K562 (cell line): Measurements from ENCODE around the gene CD300E. TPM values are rescaled to one million over a fixed set of nuclear protein-coding genes. Genes with fewer than 3 reads are reported as not detected.

Experiments used
- ATAC-seq: fragments of 200-7000 bp; cut with Tn5 transposase; 3 replicates; pipeline ENCODE4 v1.9.1; 2020; ENCODE audit warnings: moderate library complexity
- BruUV-seq: library from RNA; stranded (reverse); fragments of 400-500 nt; replicated peaks from 2 replicates; lab custom pipeline; 2021; lab: Mats Ljungman, UMichigan
- CTCF ChIA-PET: fragments of 300-600 bp; formaldehyde crosslinking; extraction: SDS; loops from one replicate; lab custom pipeline; 2021; ENCODE audit warnings: low intra/inter-chr PET ratio; lab: Yijun Ruan, JAX
- POLR2A ChIA-PET: fragments of 300-600, 350-650 bp; sonication (Branson Sonifier 250); formaldehyde crosslinking; extraction: SDS; loops from one replicate; lab custom pipeline; 2021; ENCODE audit warnings: antibody characterized with exemption, inconsistent platforms; lab: Yijun Ruan, JAX
- DNase-seq, 4 experiments: peaks; one replicate each; pipeline versions ENCODE4 v3.0.0 to v3.0.0-alpha.2; 2011 to 2018; ENCODE audit warnings: low spot score in 3 of 4, mixed read lengths in 3 of 4; ENCODE audit errors: extremely low read depth in 1 of 4
- FAIRE-seq: peaks from 2 replicates; lab custom pipeline; 2011; peaks lifted over from hg19 to GRCh38; lab: Jason Lieb, UNC
- H2AFZ ChIP-seq: 2 replicates; pipeline ENCODE4 v1.6.0; 2011; ENCODE audit warnings: low read depth, low read length, control low read depth, inconsistent platforms
- H3K27ac ChIP-seq: fragments of 200-600 bp; 3 replicates; pipeline ENCODE4 v1.8.0; 2011; ENCODE audit warnings: low read depth, mild to moderate bottlenecking, control low read depth, inconsistent platforms, low read length, moderate library complexity, mixed read lengths; ENCODE audit errors: extremely low read depth
- H3K27me3 ChIP-seq, 2 experiments: fragments of 300-600 bp in 1 of 2; 2 replicates in 1 of 2; 3 replicates in 1 of 2; pipeline versions ENCODE4 v1.6.0 to v1.8.0; 2011; ENCODE audit warnings: inconsistent platforms in 2 of 2, low read length in 2 of 2, mild to moderate bottlenecking in 1 of 2, mixed read lengths in 1 of 2, moderate library complexity in 1 of 2; ENCODE audit not compliant: control insufficient read depth in 2 of 2, insufficient read depth in 2 of 2
- H3K36me3 ChIP-seq: fragments of 300-600 bp; 3 replicates; pipeline ENCODE4 v1.8.0; 2011; ENCODE audit warnings: mild to moderate bottlenecking, low read length, inconsistent platforms; ENCODE audit not compliant: control insufficient read depth, insufficient read depth
- H3K4me1 ChIP-seq, 2 experiments: fragments of 200-600 bp in 1 of 2; replicated peaks in 1 of 2; 2 replicates in 1 of 2; 3 replicates in 1 of 2; pipeline versions ENCODE4 v1.5.1 to v1.8.0; 2011; ENCODE audit warnings: inconsistent platforms in 2 of 2, low read length in 2 of 2, mild to moderate bottlenecking in 1 of 2, mixed read lengths in 1 of 2, moderate library complexity in 1 of 2; ENCODE audit not compliant: control insufficient read depth in 2 of 2, insufficient read depth in 2 of 2
- H3K4me2 ChIP-seq: 2 replicates; pipeline ENCODE4 v1.6.1; 2011; ENCODE audit warnings: low read length, control low read depth, inconsistent platforms, mixed read lengths; ENCODE audit not compliant: insufficient read depth
- H3K4me3 ChIP-seq: fragments of 200-600 bp; sonication (generic), shearing (Covaris generic); 2 replicates; pipeline ENCODE4 v1.5.1; 2016; ENCODE audit warnings: control low read depth, inconsistent platforms
- H3K79me2 ChIP-seq: fragments of 200-600 bp; 3 replicates; pipeline ENCODE4 v1.8.0; 2011; ENCODE audit warnings: low read length, inconsistent platforms; ENCODE audit not compliant: control insufficient read depth, insufficient read depth
- H3K9ac ChIP-seq, 2 experiments: 2 replicates each; pipeline versions ENCODE4 v1.6.0 to v1.6.1; 2011; ENCODE audit warnings: low read depth in 2 of 2, low read length in 2 of 2, control low read depth in 1 of 2, inconsistent platforms in 1 of 2, mild to moderate bottlenecking in 1 of 2, mixed read lengths in 1 of 2; ENCODE audit not compliant: insufficient read depth in 1 of 2
- H3K9me1 ChIP-seq: one replicate; pipeline ENCODE4 v1.6.0; 2011; ENCODE audit warnings: inconsistent platforms, mild to moderate bottlenecking, low read length, moderate library complexity; ENCODE audit not compliant: control insufficient read depth, insufficient read depth
- H3K9me3 ChIP-seq: replicated peaks from 2 replicates; pipeline ENCODE4 v1.5.1; 2011; ENCODE audit warnings: low read depth, low read length, inconsistent platforms; ENCODE audit not compliant: control insufficient read depth, insufficient read depth
- H4K20me1 ChIP-seq: replicated peaks from 2 replicates; pipeline ENCODE4 v1.6.1; 2011; ENCODE audit warnings: low read length, inconsistent platforms, mixed read lengths; ENCODE audit not compliant: control insufficient read depth, insufficient read depth
- CREB5 ChIP-seq: fragments of 250-450 bp; sonication (Bioruptor Pico); IDR thresholded peaks from 2 replicates; pipeline ENCODE4 v1.5.0; 2020; ENCODE audit warnings: mild to moderate bottlenecking
- DEAF1 ChIP-seq: fragments of 450-650 bp; formaldehyde crosslinking; IDR thresholded peaks from 2 replicates; pipeline ENCODE4 v1.4.0; 2020; ENCODE audit warnings: mild to moderate bottlenecking, moderate library complexity
- WGBS: fragments of 100-300 bp; shearing (Covaris generic); methylation state at CpG from one replicate; pipeline ENCODE4 v1.1.6; 2016; ENCODE audit warnings: low coverage, mixed read lengths; ENCODE audit not compliant: insufficient coverage; ENCODE audit errors: missing lambda C conversion rate; 5-methylcytosine and 5-hydroxymethylcytosine counted together
- in situ Hi-C: fragments of 300-500 bp; cut with MboI; formaldehyde crosslinking; loops from 4 replicates; pipeline ENCODE4 v1.15.0; 2018; ENCODE audit warnings: inconsistent platforms, mixed read lengths
- intact Hi-C: fragments of 100-400 bp; cut with micrococcal nuclease; formaldehyde crosslinking; loops from 2 replicates; pipeline ENCODE4 v1.14.2; 2022
- polyA plus RNA-seq, 8 experiments: library from polyadenylated mRNA; depleted of rRNA in 4 of 8; stranded (reverse) in 5 of 8; unstranded in 3 of 8; fragments of >200 nt; fragmentation: Nextera tagmentation in 2 of 8; fragmentation: Illumina TruSeq in 1 of 8; extraction: Ambion mirVana in 2 of 8; extraction: Trizol in 1 of 8; gene quantifications; 2 replicates each; pipeline versions ENCODE4 v1.2.1 to v1.2.3, GENCODE V29; 2011 to 2014; ENCODE audit warnings: inconsistent platforms in 1 of 8, missing spikeins in 1 of 8
- total RNA-seq, 7 experiments: library from RNA; depleted of rRNA in 6 of 7; stranded (reverse); fragments of >200 nt in 6 of 7; fragmentation: Illumina TruSeq in 2 of 7; extraction: Trizol in 2 of 7; gene quantifications; 2 replicates each; pipeline versions ENCODE4 v1.2.1 to v1.2.3, GENCODE V29; 2011 to 2021; ENCODE audit warnings: low replicate concordance in 1 of 7
- TF ChIP-seq, protein P1 (sequence below): fragments of 200-800 bp; sonication (Bioruptor generic); IDR thresholded peaks from 2 replicates; pipeline ENCODE4 v1.6.1; 2016; ENCODE audit warnings: missing genetic modification characterization, missing compliant biosample characterization

The CD300E gene
- total and polyA plus RNA-seq, 9 of the 15 experiments (the other 6 are each of a cell fraction or from before 2014, with no cell fraction given): not detected

DNA sequence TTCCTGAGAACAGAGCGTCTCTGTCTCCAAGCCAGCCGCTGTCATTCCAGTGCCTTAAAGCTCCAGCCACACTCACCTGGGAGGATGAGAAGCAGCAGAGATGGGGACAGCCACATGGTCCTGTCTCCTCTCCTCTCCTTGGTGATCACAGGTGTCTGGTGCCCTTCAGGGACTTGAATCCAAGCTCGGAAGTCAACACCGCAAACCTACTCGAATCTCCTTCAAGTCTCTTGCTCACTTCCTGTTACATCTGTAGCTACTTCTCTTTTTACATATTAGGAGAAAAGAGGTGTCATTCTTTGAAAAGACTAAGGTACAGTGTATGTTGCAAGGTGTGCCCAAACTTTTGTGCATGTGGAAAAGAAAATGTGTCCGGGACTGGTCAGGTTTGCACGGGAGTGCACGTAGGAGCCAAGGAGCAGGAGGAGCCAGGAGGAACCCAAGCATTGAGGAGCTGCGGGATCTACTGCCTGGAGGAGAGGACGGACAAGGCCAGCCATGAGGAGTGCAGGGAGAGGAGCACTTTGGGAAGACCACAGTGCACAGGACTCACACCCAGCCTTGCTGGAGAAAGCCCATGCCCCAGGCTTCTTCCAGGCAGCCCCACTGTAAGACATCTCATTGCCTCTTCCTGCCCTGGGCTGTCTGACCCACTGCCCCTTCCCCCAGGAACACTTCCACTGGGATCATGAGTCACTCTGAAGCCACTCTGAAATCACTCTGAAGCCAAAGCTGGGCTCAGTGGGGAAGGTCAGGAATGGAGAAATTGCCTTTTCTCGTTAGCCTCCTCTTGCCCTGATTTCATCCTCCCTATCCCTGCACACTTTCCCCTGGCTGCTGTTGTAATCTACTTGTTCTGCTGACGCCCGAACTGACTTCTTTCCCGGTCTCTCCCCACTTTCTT lies 31.2 kb downstream of the CD300E start, which contains the start of gene CD300LD:
Gene CD300LD, minus strand, starts transcription at position 197 of the 904 bp plus-strand sequence. Its CDS starts 81 bp downstream, at position 116.
- no peak for FAIRE-seq
- WGBS: 0% methylated on average over 14 of the region's 14 CpGs
- in situ Hi-C loops: loop anchor here (10.0 kb wide), 1 partner anchor 218 kb away; no protein-coding TSS in a partner anchor

More for the DNA sequence above, 31.2 kb downstream of the CD300E start, which contains the start of gene CD300LD:
- H3K36me3 ChIP-seq: no peaks in the 10 kb centered on the region
- H3K9me1 ChIP-seq: no peaks in the 10 kb centered on the region
- no peak for ATAC-seq
- ChIA-PET CTCF (no interaction called here), POLR2A (interaction anchor here (0.7 kb wide), 1 partner anchor 19 kb away, joined by 4 read pairs; no protein-coding TSS in a partner anchor)
- no peaks in the 10 kb centered on the region for H3K4me1 ChIP-seq
- H3K79me2 ChIP-seq: no peaks in the 10 kb centered on the region
- H3K27ac ChIP-seq: no peak within 1 kb of the TSS
- intact Hi-C loops: no loop called here
- H3K4me3 ChIP-seq: no peak within 1 kb of the TSS
- no peak within 1 kb of the TSS for H3K9ac ChIP-seq
- no peaks in the 10 kb centered on the region for H3K9me3 ChIP-seq
- no TSS peak for BruUV-seq
- TF ChIP-seq, protein P1, sequence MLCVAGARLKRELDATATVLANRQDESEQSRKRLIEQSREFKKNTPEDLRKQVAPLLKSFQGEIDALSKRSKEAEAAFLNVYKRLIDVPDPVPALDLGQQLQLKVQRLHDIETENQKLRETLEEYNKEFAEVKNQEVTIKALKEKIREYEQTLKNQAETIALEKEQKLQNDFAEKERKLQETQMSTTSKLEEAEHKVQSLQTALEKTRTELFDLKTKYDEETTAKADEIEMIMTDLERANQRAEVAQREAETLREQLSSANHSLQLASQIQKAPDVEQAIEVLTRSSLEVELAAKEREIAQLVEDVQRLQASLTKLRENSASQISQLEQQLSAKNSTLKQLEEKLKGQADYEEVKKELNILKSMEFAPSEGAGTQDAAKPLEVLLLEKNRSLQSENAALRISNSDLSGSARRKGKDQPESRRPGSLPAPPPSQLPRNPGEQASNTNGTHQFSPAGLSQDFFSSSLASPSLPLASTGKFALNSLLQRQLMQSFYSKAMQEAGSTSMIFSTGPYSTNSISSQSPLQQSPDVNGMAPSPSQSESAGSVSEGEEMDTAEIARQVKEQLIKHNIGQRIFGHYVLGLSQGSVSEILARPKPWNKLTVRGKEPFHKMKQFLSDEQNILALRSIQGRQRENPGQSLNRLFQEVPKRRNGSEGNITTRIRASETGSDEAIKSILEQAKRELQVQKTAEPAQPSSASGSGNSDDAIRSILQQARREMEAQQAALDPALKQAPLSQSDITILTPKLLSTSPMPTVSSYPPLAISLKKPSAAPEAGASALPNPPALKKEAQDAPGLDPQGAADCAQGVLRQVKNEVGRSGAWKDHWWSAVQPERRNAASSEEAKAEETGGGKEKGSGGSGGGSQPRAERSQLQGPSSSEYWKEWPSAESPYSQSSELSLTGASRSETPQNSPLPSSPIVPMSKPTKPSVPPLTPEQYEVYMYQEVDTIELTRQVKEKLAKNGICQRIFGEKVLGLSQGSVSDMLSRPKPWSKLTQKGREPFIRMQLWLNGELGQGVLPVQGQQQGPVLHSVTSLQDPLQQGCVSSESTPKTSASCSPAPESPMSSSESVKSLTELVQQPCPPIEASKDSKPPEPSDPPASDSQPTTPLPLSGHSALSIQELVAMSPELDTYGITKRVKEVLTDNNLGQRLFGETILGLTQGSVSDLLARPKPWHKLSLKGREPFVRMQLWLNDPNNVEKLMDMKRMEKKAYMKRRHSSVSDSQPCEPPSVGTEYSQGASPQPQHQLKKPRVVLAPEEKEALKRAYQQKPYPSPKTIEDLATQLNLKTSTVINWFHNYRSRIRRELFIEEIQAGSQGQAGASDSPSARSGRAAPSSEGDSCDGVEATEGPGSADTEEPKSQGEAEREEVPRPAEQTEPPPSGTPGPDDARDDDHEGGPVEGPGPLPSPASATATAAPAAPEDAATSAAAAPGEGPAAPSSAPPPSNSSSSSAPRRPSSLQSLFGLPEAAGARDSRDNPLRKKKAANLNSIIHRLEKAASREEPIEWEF (CRISPR knock-in tag): no peak
- TF ChIP-seq DEAF1 (no peak), CREB5 (no peak)
- H2AFZ ChIP-seq: no peak within 1 kb of the TSS
- no peaks in the 10 kb centered on the region for H4K20me1 ChIP-seq
- H3K27me3 ChIP-seq: peaks cover 0 to 20% of the 10 kb centered on the region in 2 experiments; a peak in 2 of 5 replicates
- H3K4me2 ChIP-seq: no peak within 1 kb of the TSS
- no peak for DNase-seq
